Measurements from ENCODE around the gene ST8SIA3. TPM values are rescaled to one million over a fixed set of nuclear protein-coding genes. Genes with fewer than 3 reads are reported as not detected.

Gene ST8SIA3
- total RNA-seq, 2 donors from 2014 or later, result not detected

Other genes starting within 250 kb of the ST8SIA3 start
- gene BOD1L2, start 205.5 kb upstream of the ST8SIA3 start, total RNA-seq, result not detected
- gene ONECUT2, start 82.8 kb downstream of the ST8SIA3 start, total RNA-seq, result under 1 TPM; 0.03 TPM
- 10 to 100 TPM; 20.8 to 25.2 TPM for gene FECH, start 234.1 kb downstream of the ST8SIA3 start, total RNA-seq

Data from left cardiac atrium (tissue), 2 donors.